Measurements from ENCODE around the gene DRAP1.

DRAP1 gene, protein sequence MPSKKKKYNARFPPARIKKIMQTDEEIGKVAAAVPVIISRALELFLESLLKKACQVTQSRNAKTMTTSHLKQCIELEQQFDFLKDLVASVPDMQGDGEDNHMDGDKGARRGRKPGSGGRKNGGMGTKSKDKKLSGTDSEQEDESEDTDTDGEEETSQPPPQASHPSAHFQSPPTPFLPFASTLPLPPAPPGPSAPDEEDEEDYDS

DNA sequence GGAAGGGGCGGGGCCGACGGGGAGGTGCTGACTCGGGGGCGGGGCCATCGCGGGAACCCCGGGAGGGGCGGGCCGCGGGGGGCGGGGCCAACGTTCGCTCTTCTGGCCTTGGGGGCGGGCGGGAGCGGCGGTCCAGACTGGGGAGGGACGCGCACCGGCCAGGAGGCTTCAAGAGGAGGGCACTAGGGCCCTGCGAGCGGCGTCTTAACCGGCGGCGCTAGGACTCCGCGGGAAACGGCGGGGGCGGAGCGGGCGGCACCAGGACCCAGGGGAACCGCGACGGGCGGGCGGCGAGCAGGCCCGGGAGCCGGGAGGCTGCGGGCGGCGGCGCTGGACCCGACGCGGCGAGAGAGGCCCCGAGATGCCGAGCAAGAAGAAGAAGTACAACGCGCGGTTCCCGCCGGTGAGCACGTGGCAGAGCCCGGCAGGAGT is at the start of gene DRAP1:
DRAP1 (plus strand) TSS at position 286 of the 432 bp plus-strand sequence; CDS start at position 362, 76 bp downstream.
- Mint-ChIP-seq H3K27me3 (no peaks in the 10 kb centered on the region), H3K4me3 (peak within 1 kb of the TSS; percentile 96), H3K36me3 (peaks cover 11% of the 10 kb centered on the region), H3K27ac (peak within 1 kb of the TSS; percentile 86), H3K4me1 (peaks cover 24% of the 10 kb centered on the region), H3K9me3 (no peaks in the 10 kb centered on the region)
- peak; percentile 93 to 96 for DNase-seq (ENCODE audit: low spot score in 2 of 2)
- peak; percentile 87 for ATAC-seq (ENCODE audit: low read depth)

DNA sequence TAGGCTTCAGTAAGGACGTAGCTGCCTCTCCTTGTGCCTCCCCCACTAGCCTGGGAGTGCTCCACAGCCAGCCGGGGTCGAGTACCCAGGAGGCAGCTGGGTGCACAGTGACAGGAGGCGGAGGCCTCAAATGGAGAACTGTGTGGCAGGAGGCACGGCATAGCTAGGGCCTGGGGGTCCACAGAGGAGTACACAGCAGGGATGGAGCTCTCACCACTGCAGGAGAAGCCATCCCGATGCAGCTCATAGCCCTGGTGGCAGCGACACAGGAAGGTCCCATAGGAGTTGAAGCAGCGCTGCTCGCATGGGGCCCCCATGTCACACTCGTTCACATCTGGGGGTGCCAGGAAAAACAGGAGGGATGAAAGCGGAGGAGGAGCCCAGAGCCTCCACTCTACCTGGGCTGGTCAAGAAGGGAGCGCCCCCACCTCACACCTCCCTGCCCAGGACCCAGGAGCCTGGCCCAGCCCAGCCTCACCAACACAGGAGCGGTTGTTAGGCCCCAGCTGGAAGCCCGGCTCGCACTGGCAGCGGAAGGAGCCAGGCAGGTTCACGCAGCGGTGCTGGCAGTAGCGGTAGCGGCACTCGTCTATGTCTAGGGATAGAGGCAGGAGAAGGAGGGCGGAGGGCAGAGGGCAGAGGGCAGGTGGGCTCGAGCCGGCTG is 49.5 kb upstream of the DRAP1 start:
- H3K27me3 Mint-ChIP-seq, result no peaks in the 10 kb centered on the region
- no peak overlapping the region for H3K27ac Mint-ChIP-seq
- peaks cover 15% of the 10 kb centered on the region for H3K4me1 Mint-ChIP-seq
- H3K36me3 Mint-ChIP-seq, result peaks cover 9% of the 10 kb centered on the region
- no peak overlapping the region for H3K4me3 Mint-ChIP-seq
- no peak for DNase-seq (ENCODE audit: low spot score in 2 of 2)
- no peaks in the 10 kb centered on the region for H3K9me3 Mint-ChIP-seq
- no peak for ATAC-seq (ENCODE audit: low read depth)

DNA sequence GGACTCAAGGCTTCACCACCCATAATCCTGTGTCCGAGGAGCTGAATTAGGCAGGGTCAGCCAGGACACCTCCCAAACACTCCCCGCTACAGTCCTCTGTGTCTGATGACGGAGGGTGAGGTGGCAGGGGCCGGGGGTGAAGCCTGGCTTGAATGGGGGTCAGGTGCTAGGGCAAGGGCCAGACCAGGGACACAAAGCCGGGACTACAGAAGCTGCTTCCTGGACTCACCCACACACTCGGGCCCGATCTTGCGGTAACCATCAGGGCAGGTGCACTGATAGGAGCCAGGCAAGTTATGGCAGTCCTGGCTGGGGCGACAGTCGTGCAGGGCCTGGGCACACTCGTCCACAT is 48.9 kb upstream of the DRAP1 start:
- Mint-ChIP-seq H3K27ac (no peak overlapping the region), H3K27me3 (no peaks in the 10 kb centered on the region)

DNA sequence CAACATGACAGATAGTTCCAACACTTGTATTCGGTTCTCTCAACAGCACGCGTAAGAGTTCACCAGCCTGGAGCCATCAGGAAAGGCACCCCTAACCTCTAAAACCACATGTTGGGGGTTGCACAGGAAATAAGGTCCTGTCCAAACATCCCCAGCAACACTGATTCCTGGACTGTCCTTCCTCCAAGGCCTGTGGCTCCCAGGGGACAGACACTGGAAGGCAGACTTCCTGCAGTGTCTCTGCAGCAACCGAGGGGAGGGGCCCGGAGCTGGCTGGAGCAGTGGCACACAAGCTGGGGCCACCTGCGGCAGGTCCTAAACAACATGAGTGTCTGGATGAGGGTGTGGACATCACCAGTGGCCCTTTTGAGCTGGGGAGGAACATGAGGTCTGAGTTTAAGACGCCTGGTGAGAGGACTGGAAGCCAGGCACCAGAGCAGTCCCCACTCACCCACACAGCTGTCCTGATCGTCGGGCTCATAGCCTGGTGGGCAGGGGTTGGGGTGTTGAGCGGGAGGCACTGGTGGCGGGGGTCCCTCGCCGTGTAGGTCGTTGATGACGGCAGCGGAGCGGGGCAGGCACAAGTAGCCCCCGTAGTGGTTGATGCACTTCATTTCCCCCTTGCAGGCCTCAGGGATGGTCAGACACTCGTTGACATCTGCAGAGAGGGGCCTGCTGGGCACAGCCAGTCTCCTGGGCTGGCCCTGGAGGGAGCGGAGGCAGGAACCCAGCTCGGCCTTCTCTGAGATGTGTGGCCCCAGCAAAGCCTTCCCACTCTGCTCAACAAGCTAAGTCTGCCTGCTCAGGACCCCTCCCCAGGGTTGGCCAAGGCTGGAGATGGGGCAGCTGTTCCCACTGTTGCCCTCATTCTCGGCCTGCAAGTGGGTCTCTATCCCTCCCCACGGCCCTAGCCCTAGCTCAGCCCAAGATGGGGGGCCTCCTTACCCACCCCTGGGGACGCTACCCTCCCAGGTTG is 48.2 kb upstream of the DRAP1 start:
- Mint-ChIP-seq H3K4me1 (peaks cover 15% of the 10 kb centered on the region), H3K4me3 (no peak overlapping the region), H3K27ac (no peak overlapping the region), H3K27me3 (no peaks in the 10 kb centered on the region), H3K9me3 (no peaks in the 10 kb centered on the region), H3K36me3 (peaks cover 4% of the 10 kb centered on the region)
- DNase-seq (ENCODE audit: low spot score in 2 of 2), result no peak
- no peak for ATAC-seq (ENCODE audit: low read depth)

More for the DNA sequence above, 48.9 kb upstream of the DRAP1 start:
- DNase-seq (ENCODE audit: low spot score in 2 of 2), result no peak
- Mint-ChIP-seq H3K9me3 (no peaks in the 10 kb centered on the region), H3K4me1 (peaks cover 15% of the 10 kb centered on the region), H3K36me3 (peaks cover 6% of the 10 kb centered on the region), H3K4me3 (no peak overlapping the region)
- ATAC-seq (ENCODE audit: low read depth), result no peak

DNA sequence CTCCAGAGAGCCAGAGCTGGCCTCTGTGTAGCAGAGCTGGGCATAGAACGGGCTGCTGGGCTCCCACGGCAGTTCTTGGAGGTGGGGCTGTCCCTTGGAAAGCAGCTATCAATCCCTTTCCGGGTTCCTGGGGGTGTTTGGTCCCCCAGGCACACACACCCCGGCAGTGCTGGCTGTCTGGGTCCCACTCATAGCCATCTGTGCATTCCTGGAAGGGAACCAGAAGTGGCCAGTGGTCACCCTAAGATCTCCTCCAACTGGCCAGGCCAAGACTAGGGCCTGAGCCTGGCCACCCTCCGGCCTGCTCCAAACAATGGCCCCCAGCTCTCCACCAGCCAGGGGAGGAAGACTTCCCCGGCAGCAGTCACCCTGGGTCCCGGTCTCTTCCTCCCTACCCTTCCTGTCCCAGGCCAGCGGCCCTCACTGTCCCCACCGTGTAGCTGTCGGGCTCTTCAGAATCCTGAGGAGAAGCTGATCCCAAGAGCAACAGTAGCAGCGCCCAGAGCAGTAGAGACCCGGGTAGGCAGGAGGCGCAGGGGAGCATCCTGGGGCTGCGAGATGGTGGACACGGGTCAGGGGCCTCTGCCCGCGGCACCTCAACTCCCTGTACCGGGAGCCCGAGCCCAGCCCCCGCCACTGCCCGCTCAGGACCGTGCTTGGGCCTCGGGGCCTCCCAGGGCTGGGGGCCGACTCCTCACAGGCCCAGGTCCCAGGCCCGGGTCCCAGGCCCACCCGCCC is 47.2 kb upstream of the DRAP1 start:
- Mint-ChIP-seq H3K4me3 (peak overlapping the region; percentile 41), H3K9me3 (no peaks in the 10 kb centered on the region), H3K27me3 (no peaks in the 10 kb centered on the region), H3K27ac (no peak overlapping the region), H3K36me3 (peaks cover 2% of the 10 kb centered on the region), H3K4me1 (peaks cover 15% of the 10 kb centered on the region)
- DNase-seq (ENCODE audit: low spot score in 2 of 2) (no peak), ATAC-seq (ENCODE audit: low read depth) (no peak)

DNA sequence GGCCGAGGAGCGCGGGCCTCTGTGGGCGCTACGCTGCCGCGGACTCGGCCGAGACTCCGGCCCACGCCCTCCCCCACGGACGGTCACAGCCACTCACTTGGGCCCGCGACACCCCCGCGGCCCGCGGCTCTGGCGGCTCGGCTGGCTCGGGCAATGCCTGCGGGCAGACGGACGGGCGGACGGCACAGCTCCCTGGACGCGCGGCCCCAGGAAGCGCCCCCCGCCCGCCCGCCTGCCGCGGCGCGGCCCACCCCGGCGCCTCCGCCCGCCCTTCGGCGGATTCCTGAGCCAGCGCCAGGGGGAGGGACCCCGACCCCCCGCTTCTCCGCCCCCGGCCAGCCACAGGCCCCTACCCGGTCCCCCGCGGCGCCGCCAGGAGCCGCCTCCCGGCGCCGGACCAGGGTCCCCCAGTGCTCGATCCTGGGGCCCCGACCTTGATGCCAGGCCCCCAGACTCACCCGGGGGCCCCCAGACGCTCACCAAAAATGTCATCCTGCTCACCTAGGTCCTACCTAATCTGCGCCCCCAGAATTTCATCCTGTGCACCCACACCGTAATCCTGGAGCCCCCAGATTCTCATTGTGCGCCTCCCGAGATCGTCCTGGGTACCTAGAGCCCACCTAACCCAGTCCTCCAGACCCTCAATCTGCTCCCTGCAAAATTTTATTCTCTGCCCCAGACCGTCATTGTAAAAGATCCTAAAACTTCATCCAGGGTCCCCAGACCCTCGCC is 46.5 kb upstream of the DRAP1 start, which contains the start of gene EFEMP2:
EFEMP2 (minus strand) TSS at position 215 of the 732 bp plus-strand sequence. CDS start 446 bp downstream, outside the sequence.
- Mint-ChIP-seq H3K36me3 (no peaks in the 10 kb centered on the region), H3K27me3 (no peaks in the 10 kb centered on the region), H3K27ac (peak within 1 kb of the TSS; percentile 93), H3K9me3 (no peaks in the 10 kb centered on the region), H3K4me3 (peak within 1 kb of the TSS; percentile 90), H3K4me1 (peaks cover 12% of the 10 kb centered on the region)
- ATAC-seq (ENCODE audit: low read depth) (no peak), DNase-seq (ENCODE audit: low spot score in 2 of 2) (no peak)

DNA sequence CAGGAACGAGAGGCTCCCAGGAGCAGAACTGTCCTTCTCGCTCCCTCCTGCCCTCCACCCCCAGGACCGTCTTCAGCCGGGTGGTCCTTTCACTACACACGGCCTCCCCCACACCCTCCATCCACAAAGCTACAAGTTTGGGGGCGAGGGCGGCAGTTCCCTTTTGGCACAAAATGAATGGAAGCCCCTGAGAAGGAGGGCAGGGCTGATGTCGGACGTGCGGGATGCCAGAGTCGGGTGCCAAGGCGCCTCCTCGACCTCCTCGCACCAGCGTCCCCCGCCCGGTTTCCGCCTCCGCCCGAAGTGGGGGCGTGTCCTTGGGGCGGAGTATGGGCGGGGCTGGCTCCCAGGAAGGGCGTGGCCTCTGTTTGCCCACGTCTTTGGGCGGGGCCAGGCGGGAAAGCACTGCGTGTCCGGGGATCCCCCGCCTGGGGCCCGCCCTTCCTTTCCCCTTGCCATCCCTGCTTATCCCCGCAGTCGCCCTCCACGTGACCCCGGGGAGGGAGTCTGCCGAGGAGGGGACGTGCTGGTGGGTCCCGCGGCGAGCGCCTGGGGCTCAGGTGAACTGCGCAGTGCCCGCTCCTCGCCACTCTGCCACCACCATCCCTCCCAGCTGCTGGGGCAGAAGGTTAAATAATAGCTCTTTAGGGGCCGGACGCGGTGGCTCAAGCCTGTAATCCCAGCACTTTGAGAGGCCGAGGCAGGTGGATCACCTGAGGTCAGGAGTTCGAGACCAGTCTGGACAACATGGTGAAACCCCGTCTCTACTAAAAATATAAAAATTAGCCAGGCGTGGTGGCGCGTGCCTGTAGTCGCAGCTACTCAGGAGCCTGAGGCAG is 45.7 kb upstream of the DRAP1 start:
- DNase-seq (ENCODE audit: low spot score in 2 of 2) (peak; percentile 99 to 100), ATAC-seq (ENCODE audit: low read depth) (peak; percentile 93)
- H3K4me3 Mint-ChIP-seq, result peak overlapping the region; percentile 90
- peaks cover 12% of the 10 kb centered on the region for H3K4me1 Mint-ChIP-seq
- H3K27me3 Mint-ChIP-seq, result no peaks in the 10 kb centered on the region
- no peaks in the 10 kb centered on the region for H3K9me3 Mint-ChIP-seq
- H3K36me3 Mint-ChIP-seq, result no peaks in the 10 kb centered on the region
- H3K27ac Mint-ChIP-seq, result peak overlapping the region; percentile 93

DNA sequence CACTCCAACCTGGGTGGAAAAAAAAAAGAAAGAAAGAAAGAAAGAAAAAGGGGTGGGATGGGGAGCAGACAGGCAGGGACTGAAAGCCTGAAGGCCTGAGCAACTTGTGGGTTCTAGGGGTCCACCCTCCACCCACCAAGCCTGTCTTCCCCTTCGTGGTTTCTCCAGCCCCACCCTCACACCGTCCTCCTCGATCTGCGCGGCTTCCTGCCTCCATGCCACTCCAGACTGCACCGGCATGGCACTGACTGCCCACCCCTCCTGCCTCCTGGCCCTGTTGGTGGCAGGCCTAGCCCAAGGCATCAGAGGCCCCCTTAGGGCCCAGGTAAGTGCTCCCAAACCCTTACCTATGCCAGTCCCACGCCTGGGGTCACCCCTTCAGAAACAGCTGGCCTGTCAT is 39.6 kb upstream of the DRAP1 start, which contains the start of gene CTSW:
CTSW (plus strand) TSS at position 221 of the 400 bp plus-strand sequence; CDS start at position 239, 18 bp downstream.
- H3K4me3 Mint-ChIP-seq, result no peak within 1 kb of the TSS
- H3K9me3 Mint-ChIP-seq, result no peaks in the 10 kb centered on the region
- no peak within 1 kb of the TSS for H3K27ac Mint-ChIP-seq
- H3K4me1 Mint-ChIP-seq, result peaks cover 2% of the 10 kb centered on the region
- H3K36me3 Mint-ChIP-seq, result peaks cover 3% of the 10 kb centered on the region
- H3K27me3 Mint-ChIP-seq, result no peaks in the 10 kb centered on the region
- no peak for ATAC-seq (ENCODE audit: low read depth)
- no peak for DNase-seq (ENCODE audit: low spot score in 2 of 2)

DNA sequence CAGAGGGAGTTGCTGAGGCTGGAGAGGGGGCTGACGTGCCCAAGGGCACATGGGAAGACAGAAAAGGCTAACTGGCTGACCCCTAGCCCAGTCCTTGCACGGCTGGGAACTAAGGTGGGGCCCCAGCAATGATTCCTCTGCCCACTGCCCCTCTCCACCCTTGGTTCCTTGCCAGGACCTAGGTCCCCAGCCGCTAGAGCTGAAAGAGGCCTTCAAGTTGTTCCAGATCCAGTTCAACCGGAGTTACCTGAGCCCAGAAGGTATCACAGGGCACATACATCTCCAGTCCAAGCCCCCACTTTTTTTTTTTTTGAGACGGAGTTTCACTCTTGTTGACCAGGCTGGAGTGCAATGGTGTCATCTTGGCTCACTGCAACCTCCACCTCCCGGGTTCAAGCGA is 39.2 kb upstream of the DRAP1 start:
- no peak overlapping the region for H3K4me3 Mint-ChIP-seq

DNA sequence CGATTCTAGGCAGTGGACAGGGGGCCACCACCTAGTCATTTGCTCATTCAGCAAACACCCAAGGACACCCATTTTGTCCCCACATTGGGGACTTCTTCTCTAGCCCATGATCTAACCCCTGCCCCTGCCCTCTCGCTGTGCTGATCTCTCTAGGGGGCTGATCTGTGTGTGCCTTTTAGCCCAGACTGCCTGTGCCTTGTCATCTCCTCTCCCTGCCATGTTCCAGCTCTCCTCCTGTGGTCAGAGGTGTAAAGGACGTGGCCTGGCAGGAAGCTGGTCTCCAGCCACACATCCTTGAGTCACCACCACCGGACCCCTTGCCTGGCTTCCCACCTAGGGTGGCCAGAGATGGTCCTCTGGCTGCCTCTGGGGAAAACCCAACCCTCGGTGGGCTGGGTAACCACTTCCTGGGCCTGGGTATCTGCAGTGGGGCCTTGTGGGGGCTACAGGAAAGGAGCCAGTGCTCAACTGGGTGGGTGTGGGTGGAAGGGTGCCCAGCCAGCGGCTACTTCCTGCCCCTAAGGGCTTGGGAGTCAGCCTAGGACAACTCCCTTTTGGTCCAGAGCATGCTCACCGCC is 38.3 kb upstream of the DRAP1 start:
- H3K4me3 Mint-ChIP-seq, result no peak overlapping the region
- peaks cover 8% of the 10 kb centered on the region for H3K4me1 Mint-ChIP-seq
- no peak for ATAC-seq (ENCODE audit: low read depth)
- H3K27me3 Mint-ChIP-seq, result no peaks in the 10 kb centered on the region
- DNase-seq (ENCODE audit: low spot score in 2 of 2), result no peak
- H3K27ac Mint-ChIP-seq, result no peak overlapping the region
- peaks cover 8% of the 10 kb centered on the region for H3K36me3 Mint-ChIP-seq
- no peaks in the 10 kb centered on the region for H3K9me3 Mint-ChIP-seq

More for the DNA sequence above, 39.2 kb upstream of the DRAP1 start:
- Mint-ChIP-seq H3K36me3 (peaks cover 5% of the 10 kb centered on the region), H3K4me1 (peaks cover 4% of the 10 kb centered on the region), H3K27me3 (no peaks in the 10 kb centered on the region), H3K27ac (no peak overlapping the region), H3K9me3 (no peaks in the 10 kb centered on the region)
- no peak for ATAC-seq (ENCODE audit: low read depth)
- DNase-seq (ENCODE audit: low spot score in 2 of 2), result no peak

DNA sequence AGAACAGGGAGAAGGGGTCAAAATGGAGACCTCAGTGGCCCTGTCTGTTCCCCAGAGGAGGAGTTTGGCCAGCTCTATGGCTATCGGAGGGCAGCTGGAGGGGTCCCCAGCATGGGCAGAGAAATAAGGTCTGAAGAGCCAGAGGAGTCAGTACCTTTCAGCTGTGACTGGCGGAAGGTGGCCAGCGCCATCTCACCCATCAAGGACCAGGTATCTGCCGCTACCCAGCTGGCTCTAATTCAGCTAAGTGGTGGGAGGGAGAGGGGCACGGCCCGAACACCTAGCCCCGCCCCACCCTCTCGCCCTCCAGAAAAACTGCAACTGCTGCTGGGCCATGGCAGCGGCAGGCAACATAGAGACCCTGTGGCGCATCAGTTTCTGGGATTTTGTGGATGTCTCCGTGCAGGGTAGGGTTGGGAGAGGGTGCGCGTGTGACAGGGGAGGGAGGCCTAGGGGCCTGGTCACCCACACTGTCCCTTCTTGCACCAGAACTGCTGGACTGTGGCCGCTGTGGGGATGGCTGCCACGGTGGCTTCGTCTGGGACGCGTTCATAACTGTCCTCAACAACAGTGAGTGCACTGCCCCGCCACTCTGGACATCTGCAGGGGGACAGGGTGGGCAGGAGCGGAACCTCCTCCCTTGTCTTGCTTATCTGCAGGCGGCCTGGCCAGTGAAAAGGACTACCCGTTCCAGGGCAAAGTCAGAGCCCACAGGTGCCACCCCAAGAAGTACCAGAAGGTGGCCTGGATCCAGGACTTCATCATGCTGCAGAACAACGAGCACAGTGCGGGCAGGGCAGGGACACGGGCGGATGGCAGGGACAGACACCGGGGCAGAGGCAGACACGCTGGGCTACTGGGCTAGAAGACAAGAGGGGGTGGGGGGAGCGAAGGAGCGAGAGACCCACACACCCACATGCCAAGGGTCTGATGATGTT is 36.8 kb upstream of the DRAP1 start:
- ATAC-seq (ENCODE audit: low read depth), result no peak
- no peak overlapping the region for H3K4me3 Mint-ChIP-seq
- H3K9me3 Mint-ChIP-seq, result no peaks in the 10 kb centered on the region
- peaks cover 11% of the 10 kb centered on the region for H3K36me3 Mint-ChIP-seq
- DNase-seq (ENCODE audit: low spot score in 2 of 2), result no peak
- peaks cover 18% of the 10 kb centered on the region for H3K4me1 Mint-ChIP-seq
- H3K27me3 Mint-ChIP-seq, result no peaks in the 10 kb centered on the region
- H3K27ac Mint-ChIP-seq, result no peak overlapping the region
